NCI-H1092 treated with DMSO at 0.1 percent for 48 hours (cell line): ENCODE results near the gene NANOGP8.

ENCODE experiments used
- DNase-seq: peaks from one replicate; lab custom pipeline; 2025; lab: John Stamatoyannopoulos, UW

NANOGP8 gene

DNA sequence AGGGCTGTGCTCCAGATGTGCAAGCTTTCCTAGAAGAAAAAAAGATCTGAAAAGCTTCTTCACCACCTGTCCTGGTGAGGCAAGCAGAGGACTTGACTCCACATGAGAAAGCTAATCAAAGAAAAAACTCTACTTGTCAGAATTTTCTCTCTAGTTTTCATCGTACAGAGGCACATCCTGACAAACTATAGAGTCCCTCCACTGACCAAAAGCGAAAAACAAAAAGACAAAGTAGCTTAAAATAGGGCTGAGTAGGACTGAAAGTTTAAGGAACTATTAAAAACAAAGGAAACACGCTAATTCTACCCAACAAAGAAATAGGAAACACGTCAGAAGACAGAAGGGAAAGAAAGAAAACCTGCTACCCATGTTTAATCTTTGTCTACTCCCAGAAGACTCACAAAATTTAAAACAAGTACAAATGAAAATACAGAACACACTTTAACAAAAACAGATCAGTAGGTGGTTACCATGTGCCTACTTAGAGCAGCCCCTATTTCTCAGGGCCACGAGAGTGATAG, 26.5 kb downstream of the NANOGP8 start:
- no peak for DNase-seq

DNA sequence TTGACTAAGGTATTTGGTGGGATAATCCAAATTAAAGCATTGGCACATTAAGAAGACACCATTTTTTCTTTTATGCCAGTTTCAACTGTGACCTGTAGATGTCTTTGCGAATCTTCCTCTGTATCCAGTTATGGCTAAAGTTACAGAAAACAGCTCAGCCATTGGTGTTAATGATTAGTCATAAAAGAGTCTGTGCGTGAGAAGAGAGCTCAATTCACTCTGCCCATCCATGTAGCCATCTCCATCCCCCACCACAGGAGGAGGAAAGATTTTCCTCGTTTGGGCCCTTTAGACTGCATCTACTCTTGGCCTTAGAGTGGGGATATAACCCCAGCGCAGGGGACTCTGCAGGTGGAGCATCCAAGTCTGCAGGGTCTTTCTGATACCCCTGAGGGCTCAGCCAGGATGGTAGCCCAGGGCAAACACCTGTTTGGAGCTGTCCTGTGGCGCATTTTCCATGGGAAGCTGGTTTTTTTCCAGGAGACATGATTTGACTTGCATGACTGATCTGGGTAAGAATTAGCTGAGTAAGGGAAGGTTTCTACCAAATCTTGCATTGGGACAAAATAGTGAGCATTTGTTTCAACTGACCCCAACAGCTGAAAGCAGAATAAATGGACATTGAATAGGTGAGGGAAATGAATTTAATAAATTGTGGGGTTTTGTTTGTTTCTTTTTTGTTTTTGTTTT, 29.5 kb downstream of the NANOGP8 start:
- DNase-seq: no peak

DNA sequence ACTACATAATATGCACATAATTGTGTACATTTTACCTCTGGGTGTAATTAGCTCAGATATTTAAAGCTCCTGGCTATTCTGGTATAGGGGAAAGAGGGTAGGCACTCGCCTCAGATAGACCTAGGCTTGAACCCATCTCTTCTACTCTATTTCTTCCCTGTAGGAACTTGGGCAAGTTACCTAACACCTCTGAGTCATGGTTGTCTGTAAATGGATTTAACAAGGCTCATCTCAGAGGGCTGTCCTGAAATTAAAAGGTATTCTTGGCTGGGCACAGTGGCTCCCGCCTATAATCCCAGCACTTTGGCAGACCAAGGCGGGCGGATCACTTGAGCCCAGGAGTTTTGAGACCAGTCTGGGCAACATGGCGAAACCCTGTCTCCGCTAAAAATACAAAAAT, 30.7 kb downstream of the NANOGP8 start:
- no peak for DNase-seq

DNA sequence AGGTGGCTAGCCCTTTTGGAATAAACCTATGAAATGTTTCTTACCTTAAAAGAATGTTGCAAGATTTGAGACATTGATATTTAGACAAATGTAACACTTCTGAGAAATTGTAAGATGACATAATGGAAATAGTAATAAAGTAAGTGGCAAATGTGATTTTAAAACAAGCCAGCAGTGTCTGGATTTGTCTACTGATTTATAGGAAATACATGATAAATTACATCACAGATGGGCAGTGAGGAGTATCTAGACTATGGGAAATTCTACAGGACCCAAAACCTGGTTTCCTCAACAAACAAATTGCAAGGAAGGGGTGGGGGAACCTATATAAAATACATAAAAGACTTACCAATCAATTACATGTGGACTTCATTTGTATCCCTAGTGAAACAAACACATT, 37.1 kb downstream of the NANOGP8 start:
- DNase-seq: no peak

DNA sequence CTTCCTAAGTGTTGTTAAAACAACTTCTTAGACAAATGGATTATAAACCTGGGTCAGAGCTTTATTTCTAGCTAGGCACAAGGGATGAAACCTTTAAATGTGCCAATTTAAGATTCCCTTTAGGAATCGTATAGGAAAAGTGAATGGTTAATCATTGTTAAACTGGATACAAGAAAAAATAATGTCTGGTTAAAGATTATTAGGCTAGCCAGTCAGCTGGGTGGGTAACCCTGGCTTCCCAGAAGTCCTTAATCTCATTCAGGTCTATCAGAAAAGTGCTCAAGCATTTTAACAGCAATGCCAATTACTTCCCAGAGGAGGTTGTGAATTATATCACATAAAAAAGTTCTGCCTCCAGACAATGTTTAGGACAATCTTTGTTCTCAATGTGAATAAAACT, 37.6 kb downstream of the NANOGP8 start:
- no peak for DNase-seq

DNA sequence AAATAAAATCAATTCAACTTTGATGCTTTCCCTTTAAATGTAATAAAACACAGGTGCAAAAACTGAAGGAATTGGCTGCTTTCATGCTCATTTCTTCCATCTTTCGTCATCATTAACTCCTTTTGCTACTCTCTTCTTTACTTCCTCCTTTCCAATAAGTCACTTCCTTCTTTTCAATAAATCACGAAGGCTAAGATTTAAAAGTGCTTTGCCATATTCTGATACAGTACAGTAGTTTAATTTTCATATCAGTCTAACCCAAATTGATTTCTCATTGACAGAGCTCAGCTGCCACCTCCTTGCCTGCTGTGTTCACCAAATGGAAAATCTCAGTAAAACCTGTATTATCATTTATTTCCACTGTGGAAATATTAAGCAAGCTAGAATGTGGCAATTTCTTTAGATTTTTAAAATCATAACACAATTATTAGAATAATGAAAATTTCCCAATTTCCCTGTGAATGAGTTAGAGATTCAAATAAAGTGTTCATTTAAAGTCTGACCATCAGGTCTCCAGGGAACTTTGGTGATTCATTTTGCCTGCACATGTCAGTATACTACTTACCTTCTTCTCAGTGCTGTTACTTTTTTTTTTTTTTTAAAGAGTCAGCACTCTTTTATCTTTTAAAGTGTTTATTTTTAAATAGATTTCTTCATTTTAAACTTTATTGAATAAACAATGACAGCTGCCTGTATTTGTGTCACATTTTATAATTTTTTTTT, 41.6 kb downstream of the NANOGP8 start:
- DNase-seq: no peak

DNA sequence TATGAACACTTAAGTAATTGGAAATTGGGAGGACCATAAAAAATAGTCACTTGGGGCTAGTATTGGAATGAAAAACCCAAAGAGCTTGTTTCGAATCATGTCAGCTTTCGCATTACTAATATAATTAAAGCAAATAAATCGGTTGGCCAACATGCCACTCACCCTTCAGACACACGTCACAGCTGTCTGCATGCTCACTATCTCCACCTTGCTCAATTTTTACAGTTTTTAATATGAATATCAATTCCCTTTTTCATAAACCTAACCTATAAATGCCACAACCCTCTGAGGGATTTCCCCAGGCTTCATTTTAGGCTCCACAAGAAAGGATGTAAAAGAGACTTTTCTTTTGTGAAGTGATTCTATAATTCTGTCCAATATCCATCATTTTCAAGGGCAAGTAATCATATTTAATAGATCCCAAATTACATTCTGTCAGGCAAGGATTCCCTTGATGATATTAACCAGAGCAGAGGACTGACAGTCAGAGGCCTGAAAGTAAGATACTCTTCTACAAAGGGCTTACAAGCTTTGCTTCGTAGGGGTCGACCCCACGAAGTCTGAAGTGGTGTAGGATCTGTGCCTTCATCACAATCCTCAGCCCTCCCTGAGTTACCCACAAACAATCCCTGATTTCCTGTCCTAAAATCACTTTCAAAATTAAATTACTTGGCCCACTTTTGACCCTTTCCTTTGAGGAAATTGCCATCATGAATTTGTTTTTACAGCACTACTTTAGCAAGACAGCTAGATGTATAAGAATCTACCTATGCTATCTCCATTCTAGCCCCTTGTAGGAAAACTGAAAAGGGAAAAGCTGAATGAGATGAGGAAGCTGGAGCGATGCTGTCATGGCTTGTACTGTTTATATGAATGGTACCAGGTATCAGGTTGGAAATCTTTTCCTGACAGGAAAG, 44.5 kb downstream of the NANOGP8 start:
- DNase-seq: no peak

DNA sequence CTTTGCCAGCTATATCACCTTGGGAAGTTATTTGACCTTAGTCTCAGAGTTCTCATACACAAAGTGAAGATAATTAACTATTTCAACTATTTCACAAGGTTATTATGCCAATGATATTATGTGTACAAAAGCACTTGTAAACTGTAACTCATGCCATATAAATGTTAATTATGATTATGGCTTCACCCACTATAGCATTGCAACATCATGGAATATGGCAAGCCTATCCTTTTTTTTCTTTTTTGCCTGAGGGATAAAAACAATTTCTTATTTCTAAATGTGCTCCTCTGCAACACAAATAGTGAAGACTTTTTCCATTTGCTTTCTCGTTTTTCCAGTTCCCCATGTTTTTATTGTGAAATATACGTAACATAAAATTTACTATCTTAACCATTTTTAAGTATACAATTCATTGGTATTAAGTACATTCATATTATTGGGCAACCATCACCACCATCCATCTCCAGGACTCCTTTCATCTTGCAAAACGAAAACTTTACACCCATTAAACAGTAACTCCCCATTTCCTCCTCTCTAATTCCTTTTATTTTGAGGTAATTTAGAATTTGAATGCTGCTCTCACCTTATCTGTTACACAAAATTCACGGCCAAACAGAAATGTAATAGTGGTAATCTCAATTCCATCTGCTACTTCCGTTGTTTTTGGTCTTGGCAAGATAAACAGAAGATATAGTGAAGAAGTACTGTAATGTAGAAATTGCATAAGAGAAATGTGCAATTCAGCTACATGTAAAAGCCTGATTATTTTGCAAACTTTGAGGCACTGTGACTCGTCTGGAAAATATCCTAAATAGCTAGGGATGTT, 46.3 kb downstream of the NANOGP8 start:
- no peak for DNase-seq
